Suppressor macrophage treated with lipopolysaccharide for 1 hour (primary cell): Measurements from ENCODE around the gene LRRC75B.
A peak's percentile ranks its signal among the peaks of the same experiment; 100 is the strongest.
"Not testable (repeated sequence)": the region's sequence is repeated elsewhere in the genome, so short reads cannot be mapped to it uniquely, and the experiment has no call there.

ENCODE experiments used
- DNase-seq, 3 donors: peaks; one replicate each; pipeline ENCODE4 v3.0.0-alpha.2; 2020 to 2022

The LRRC75B gene

GRCh38 chr22:24602105-24602749, 9.4 kb upstream of the LRRC75B start:
- DNase-seq: not testable (repeated sequence)

GRCh38 chr22:24601217-24602104, 8.6 kb upstream of the LRRC75B start:
- DNase-seq: peak in 1 of 3 donors; percentile 8

- DNase-seq: not testable (repeated sequence)
Measured at GRCh38 chr22:24599958-24600715, 7.3 kb upstream of the LRRC75B start.

GRCh38 chr22:24599514-24599913, 6.6 kb upstream of the LRRC75B start:
- DNase-seq: no peak

- DNase-seq: not testable (repeated sequence)
Measured at GRCh38 chr22:24597076-24597475, 4.2 kb upstream of the LRRC75B start.

- DNase-seq: no peak
Measured at GRCh38 chr22:24595863-24596262, 3.0 kb upstream of the LRRC75B start.

- no peak for DNase-seq
Measured at GRCh38 chr22:24595228-24595627, 2.4 kb upstream of the LRRC75B start.

GRCh38 chr22:24594569-24595120, 1.8 kb upstream of the LRRC75B start:
- DNase-seq: no peak

- no peak for DNase-seq
Measured at GRCh38 chr22:24593836-24594568, 1.1 kb upstream of the LRRC75B start.

- DNase-seq: not testable (repeated sequence)
Measured at GRCh38 chr22:24593559-24593835, 624 bp upstream of the LRRC75B start.

- DNase-seq: peak in 2 of 3 donors; percentile 24 to 39
Measured at GRCh38 chr22:24592058-24592850, 619 bp downstream of the LRRC75B start.

GRCh38 chr22:24591286-24591830, 1.5 kb downstream of the LRRC75B start:
- no peak for DNase-seq

- no peak for DNase-seq
Measured at GRCh38 chr22:24590596-24591173, 2.2 kb downstream of the LRRC75B start.

- DNase-seq: no peak
Measured at GRCh38 chr22:24589518-24590030, 3.3 kb downstream of the LRRC75B start.

- DNase-seq: no peak
Measured at GRCh38 chr22:24588757-24589481, 4.0 kb downstream of the LRRC75B start.

GRCh38 chr22:24588381-24588756, 4.5 kb downstream of the LRRC75B start:
- DNase-seq: no peak

GRCh38 chr22:24587948-24588347, 4.9 kb downstream of the LRRC75B start:
- no peak for DNase-seq

GRCh38 chr22:24587251-24587650, 5.6 kb downstream of the LRRC75B start:
- no peak for DNase-seq

GRCh38 chr22:24585927-24586546, 6.8 kb downstream of the LRRC75B start:
- DNase-seq: no peak

GRCh38 chr22:24585461-24585860, 7.4 kb downstream of the LRRC75B start:
- DNase-seq: no peak
